ENCODE measurements around the gene FREM1. TPM values are rescaled to one million over a fixed set of nuclear protein-coding genes. Genes with fewer than 3 reads are reported as not detected.
"Not testable (repeated sequence)": the region's sequence is repeated elsewhere in the genome, so short reads cannot be mapped to it uniquely, and the experiment has no call there.

The FREM1 gene
- total and polyA plus RNA-seq, 2 of the 13 experiments (the other 11 are each of a cell fraction or from before 2014, with no cell fraction given), result 64.3 to 202 TPM

- intact Hi-C loops (cut with micrococcal nuclease; ENCODE audit: unreplicated experiment); H3K27me3 ChIP-seq (ENCODE audit: control insufficient read depth in 1 of 2, insufficient read depth in 2 of 2, low read length in 2 of 2); H3K27ac ChIP-seq (ENCODE audit: extremely low read length, insufficient read depth, low read length); in situ Hi-C loops (cut with HindIII; ENCODE audit: extremely low pct_ligation_motif_present, low pct_unique_long_range_greater_than_20kb); H2AFZ ChIP-seq (ENCODE audit: low read length); H4K20me1 ChIP-seq (ENCODE audit: insufficient read depth, low read length); H3K4me3 ChIP-seq (replicated peaks in 1 of 3; ENCODE audit: insufficient read depth in 1 of 3, low read depth in 2 of 3, low read length in 3 of 3); H3K9me3 ChIP-seq (ENCODE audit: low read length); BruUV-seq (replicated peaks); H3K79me2 ChIP-seq (ENCODE audit: insufficient read depth, low read length); CTCF ChIA-PET (ENCODE audit: low intra/inter-chr PET ratio, low total read pairs); H3K9ac ChIP-seq (ENCODE audit: insufficient read depth, low read depth, low read length); FAIRE-seq; POLR2A ChIA-PET; H3K36me3 ChIP-seq (replicated peaks in 1 of 2; ENCODE audit: control insufficient read depth in 1 of 2, insufficient read depth in 2 of 2, low read length in 2 of 2); TF ChIP-seq NR2F6 (IDR thresholded peaks at IDR 0.05): not testable (repeated sequence)
- ATAC-seq, result peak; percentile 69
- Histone ChIP-seq H3K4me2 (ENCODE audit: low read depth, low read length) (peak overlapping the region; percentile 21; the same call in 1 of the 2 replicates), H3K4me1 (ENCODE audit: insufficient read depth, low read length) (peaks cover 63% of the 10 kb centered on the region)
- peak; percentile 11 for DNase-seq (ENCODE audit: low spot score)
- WGBS (ENCODE audit: low lambda C conversion rate), result 8% methylated on average over 3 of the region's 3 CpGs
- TF ChIP-seq FOXK1 (CRISPR knock-in tag; IDR thresholded peaks at IDR 0.05; ENCODE audit: borderline replicate concordance, low read depth) (peak; percentile 29; the same call in 1 of the 2 replicates), CEBPG (CRISPR knock-in tag; IDR thresholded peaks at IDR 0.05) (peak; percentile 41; the same call in 1 of the 2 replicates), ZNF317 (CRISPR knock-in tag; IDR thresholded peaks at IDR 0.05) (peak; percentile 88), TBX2 (CRISPR knock-in tag; IDR thresholded peaks at IDR 0.05; ENCODE audit: borderline replicate concordance) (0 out of 2 replicates have a peak, but pooled peaks have one; percentile 32), AHDC1 (CRISPR knock-in tag; IDR thresholded peaks at IDR 0.05; ENCODE audit: borderline replicate concordance) (peak; percentile 94), MIER3 (CRISPR knock-in tag; IDR thresholded peaks at IDR 0.05; ENCODE audit: borderline replicate concordance) (peak; percentile 60; the same call in 1 of the 2 replicates), ERF (CRISPR knock-in tag; IDR thresholded peaks at IDR 0.05) (peak; percentile 64; the same call in 1 of the 2 replicates), PAXIP1 (CRISPR knock-in tag; conservative IDR thresholded peaks at IDR 0.05) (peak; percentile 86), NCOA2 (CRISPR knock-in tag; IDR thresholded peaks at IDR 0.05) (peak; percentile 60; the same call in 1 of the 2 replicates), NR2F6 (CRISPR knock-in tag; IDR thresholded peaks at IDR 0.05) (peak; percentile 48; the same call in 1 of the 2 replicates), ELF3 (CRISPR knock-in tag; IDR thresholded peaks at IDR 0.05) (peak; percentile 73), MIER2 (CRISPR knock-in tag; IDR thresholded peaks at IDR 0.05) (0 out of 2 replicates have a peak, but pooled peaks have one; percentile 29), ZNF331 (CRISPR knock-in tag; IDR thresholded peaks at IDR 0.05) (peak; percentile 57; the same call in 1 of the 2 replicates), HNF4A (CRISPR knock-in tag; IDR thresholded peaks at IDR 0.05) (peak; percentile 65), ZGPAT (CRISPR knock-in tag; IDR thresholded peaks at IDR 0.05) (peak; percentile 55), RARA (CRISPR knock-in tag; IDR thresholded peaks at IDR 0.05) (peak; percentile 62)
These were observed 10.6 kb upstream of the FREM1 start for GRCh38 chr9:14920805-14921204.
